ENCODE results near the gene ENTHD1.

- no peak for TF ChIP-seq TBL1XR1 (IDR thresholded peaks at IDR 0.05; ENCODE audit: low read length in 2 of 2)
- no peak for TF ChIP-seq POLR2A (conservative IDR thresholded peaks at IDR 0.05)
- no peak for TF ChIP-seq CHD4 (IDR thresholded peaks at IDR 0.05; ENCODE audit: insufficient read depth, insufficient replicate concordance, low read depth, low read length, poor library complexity, severe bottlenecking)
- TF ChIP-seq CTCF (IDR thresholded peaks at IDR 0.05 in 2 of 3, conservative IDR thresholded peaks at IDR 0.05 in 1 of 3; ENCODE audit: insufficient read depth in 2 of 3, low read depth in 1 of 3, low read length in 3 of 3), result no peak
- no peak for TF ChIP-seq ZBTB33 (CRISPR knock-in tag; IDR thresholded peaks at IDR 0.05)
- TF ChIP-seq NEUROD1 (IDR thresholded peaks at IDR 0.05; ENCODE audit: borderline replicate concordance, low read depth, low read length, partially characterized antibody), result no peak
- no peak for TF ChIP-seq ZNF76 (CRISPR knock-in tag; IDR thresholded peaks at IDR 0.05; ENCODE audit: borderline replicate concordance)
Observed at GRCh38 chr22:39925273-39925672, 31.7 kb upstream of the ENTHD1 start.

All from K562 (cell line).